IPS-NIHi7 (cell line): ENCODE results near the gene UBE2Q1.
A peak's percentile ranks its signal among the peaks of the same experiment; 100 is the strongest.

Source experiments
- DNase-seq: peaks from one replicate; pipeline ENCODE4 v3.0.0; 2012; ENCODE audit warnings: mixed read lengths; ENCODE audit errors: extremely low spot score

UBE2Q1 gene

DNA sequence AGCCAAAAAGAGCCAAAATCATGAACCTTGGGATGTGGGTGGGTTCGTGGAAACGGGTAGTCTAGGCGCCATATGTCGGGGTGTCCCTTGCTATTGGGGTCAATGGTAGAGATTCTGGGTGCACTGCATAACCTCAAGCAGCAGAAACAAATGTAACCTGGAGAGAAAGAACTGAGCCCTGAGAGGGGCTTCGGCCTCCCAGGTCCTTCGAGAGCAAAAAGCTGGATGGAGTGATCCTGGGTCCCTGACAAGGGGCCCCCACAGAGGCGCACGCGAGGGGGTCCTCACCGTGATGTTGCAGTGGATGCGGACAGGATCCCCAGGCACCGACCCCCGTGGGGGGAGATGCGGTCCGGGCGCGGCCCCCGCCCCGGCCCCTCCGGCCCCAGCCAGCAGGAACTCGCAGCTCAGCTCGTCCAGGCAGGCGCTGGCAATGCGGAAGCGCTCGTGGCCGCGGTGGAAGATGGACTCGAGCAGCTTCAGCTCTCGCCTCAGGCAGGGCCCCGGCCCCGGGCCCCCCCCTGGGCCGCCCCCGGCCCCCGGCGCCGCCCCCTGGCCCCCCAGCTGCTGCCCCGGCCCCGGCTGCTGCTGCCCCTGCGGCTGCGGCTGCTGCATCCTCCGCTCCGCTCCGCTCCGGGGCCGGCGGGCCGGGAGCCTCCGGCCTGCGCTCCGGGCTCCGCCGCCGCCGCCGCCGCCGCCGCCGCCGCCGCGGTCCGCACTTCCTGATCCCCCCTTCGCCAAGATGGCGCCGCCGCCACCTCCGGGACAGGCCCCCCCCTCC, at the start of gene UBE2Q1:
Gene UBE2Q1 (minus strand): TSS at position 724 of the 781 bp plus-strand sequence. CDS start 109 bp downstream, at position 615.
- no peak for DNase-seq

DNA sequence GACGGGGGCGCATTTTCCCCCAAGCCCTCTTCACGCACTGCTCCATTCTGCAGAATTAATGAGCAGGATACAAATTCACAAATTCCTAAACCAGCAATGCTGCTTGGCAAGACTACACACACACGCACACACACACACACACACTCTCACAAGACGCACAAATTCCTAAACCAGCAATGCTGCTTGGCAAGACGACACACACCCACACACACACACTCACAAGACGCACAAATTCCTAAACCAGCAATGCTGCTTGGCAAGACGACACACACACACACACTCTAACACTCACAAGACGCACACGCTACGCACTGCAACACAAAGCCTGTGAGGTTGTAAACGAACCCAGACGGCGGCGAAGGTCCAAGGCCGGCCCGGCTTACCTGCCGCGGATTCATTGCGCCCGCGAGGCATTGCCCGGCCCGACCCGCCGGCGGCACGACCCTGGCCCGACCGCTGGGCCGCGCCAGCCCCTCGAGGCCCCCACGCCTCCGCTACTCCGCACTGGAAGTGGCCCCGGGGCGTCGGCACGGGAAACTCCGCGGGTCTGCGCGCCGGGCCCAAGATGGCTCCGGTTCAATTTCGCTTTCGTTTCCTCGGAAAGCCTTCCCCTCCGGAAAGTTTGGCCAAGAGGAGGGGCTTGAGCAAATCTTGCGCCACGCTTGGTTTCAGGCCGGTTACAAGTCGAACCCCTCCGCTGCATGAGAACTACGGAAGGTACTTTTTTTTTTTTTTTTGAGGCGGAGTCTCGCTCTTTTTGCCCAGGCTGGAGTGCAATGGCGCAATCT, 49.3 kb upstream of the UBE2Q1 start, which contains the start of gene ADAR:
Gene ADAR (minus strand): TSS at position 578 of the 788 bp plus-strand sequence. CDS start 180 bp downstream, at position 398.
- DNase-seq: peak; percentile 60

DNA sequence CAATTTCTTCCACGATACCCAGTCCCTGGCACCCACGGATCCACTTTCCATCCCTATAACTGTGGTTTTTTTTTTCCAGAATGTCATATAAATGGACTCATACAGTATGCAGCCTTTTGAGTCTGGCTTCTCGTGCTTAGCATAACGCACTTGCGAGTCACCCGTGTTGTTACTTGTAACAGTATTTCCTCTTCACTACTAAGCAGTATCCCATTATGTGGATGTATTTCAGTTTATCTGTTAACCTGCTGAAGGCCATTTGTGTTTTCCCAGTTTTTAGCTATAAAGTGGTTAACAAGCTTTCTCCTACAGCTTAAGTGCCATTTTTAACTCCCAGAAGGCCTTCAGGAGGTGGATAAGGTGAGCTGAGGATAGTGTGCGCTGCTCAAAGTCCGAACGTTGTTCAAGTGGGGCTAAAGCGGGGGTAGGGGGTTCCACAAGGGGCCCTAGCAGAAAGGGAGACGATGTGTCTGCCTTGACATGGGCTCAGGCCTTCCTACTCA, 48.7 kb upstream of the UBE2Q1 start:
- no peak for DNase-seq

DNA sequence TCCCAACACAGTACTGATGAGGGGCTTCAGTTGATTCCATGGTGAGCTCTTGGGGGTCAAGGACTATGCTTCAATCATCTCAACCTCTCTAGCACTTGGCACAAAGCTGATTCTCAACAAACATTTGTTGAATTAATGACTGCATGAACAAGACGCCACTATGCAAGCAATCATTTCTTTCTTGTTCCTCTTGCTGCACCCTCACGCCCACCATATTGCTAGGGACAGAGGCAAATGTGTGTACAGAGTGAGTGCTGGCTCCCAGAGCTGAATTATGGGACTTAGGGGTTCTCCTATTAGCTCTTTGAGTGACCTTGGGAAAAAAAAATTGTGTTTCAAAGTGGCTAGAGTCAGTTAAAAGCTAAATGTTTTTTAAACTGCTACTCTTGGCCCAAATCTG, 47.1 kb upstream of the UBE2Q1 start:
- no peak for DNase-seq

DNA sequence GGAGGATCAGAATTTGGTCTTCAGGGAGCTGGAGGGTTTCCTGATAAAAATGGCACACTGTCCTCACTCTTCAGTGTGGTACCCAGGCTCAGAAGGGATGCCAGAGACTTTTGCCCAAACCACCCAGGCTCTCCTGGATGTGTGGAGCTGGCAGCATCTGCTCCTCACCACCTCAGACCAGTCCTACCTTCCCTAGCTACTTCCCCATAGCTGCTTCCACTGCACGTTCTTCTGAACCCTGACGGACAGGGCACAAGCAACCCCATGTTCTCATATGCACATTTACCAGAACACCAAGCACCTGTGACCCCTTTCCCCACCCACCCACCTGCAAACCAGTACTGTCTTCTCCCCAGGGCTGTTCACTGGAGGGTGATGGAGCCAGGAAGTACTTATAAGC, 44.9 kb upstream of the UBE2Q1 start:
- no peak for DNase-seq

DNA sequence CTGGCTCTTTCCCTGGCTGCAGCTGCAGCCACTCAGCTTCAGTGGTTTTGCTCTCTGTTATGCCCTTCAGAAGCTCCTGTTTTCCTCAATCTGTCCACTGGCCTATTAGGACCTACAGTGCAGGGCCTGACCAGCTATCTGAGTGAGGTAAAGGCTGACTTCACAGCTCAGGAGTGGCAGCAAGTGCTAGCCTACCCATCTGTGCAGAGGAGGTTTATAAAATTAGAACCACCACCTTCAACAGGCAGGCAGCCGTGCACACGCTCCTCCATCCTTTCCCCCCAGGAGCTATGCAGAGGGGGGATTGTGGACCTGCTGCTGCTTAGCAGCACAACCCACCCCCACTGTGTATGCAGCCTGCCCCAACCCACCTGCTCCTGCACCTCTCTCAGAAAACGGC, 41.2 kb upstream of the UBE2Q1 start:
- no peak for DNase-seq

DNA sequence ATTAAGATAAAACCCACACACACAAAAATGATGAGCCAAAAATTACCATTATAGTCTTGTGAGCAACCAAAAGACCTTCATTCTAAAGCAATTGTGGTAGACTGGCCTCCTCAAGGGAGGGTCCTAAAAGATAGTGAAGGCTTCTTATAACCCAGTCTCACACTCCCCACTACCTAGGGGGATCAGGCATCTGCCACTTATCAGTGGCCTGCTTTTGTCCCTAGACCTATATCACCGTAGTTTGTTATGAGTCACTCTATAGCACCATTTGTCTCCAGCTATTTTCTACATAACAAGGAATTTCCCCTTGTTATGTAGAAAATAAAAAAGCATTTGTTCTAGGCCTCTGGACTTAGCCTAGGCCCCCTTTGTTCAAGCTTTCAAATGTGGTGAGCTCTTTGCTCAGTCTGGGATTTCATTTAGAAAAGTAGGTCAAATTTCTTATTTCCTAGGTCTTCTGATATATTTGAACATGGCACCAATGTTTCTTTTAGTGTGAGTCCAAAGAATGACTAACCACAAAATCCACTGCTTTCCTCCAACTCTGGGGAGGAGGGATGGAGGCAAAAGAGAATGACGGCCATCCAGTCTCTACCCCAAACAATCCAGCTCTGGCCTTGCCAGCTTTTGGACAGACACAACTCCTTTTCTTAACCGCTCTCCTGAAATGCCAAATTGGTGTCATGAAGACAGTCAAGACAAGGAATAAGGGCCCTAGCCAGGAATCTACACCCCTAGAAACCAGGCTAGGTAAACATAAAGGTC, 40.6 kb upstream of the UBE2Q1 start:
- DNase-seq: no peak

DNA sequence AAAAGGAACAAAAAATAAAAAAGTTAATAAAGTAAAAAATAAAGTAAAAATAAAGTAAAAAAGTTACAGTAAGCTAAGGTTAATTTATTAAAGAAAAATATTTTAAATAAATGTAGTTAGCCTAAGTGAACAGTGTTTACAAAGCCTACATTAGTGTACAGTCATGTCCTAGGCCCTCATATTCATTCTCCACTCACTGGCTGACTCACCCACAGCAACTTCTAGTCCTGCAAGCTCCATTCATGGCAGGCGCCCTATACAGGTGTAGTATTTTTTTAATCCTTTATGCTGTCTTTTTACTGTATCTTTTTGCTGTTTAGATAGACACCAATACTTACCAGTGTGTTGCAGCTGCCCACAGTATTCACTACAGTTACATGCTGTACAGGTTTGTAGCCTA, 37.2 kb upstream of the UBE2Q1 start:
- DNase-seq: no peak

DNA sequence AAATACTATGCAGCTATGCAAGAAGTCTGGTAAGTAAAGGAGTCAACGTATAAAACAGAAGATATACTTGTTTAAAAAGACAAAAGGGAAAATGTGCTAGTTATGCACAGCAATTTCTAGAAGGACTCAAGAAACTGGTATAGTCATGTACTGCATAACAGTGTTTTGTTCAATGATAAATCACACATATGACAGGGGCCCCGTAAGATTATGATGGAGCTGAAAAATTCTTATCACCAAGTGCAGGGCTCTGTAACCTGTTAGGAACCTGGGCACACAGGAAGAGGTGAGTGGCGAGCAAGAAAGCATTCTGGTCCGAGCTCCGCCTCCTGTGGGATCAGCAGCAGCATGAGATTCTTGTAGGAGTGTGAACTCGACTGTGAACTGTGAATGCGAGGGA, 36.3 kb upstream of the UBE2Q1 start:
- no peak for DNase-seq

DNA sequence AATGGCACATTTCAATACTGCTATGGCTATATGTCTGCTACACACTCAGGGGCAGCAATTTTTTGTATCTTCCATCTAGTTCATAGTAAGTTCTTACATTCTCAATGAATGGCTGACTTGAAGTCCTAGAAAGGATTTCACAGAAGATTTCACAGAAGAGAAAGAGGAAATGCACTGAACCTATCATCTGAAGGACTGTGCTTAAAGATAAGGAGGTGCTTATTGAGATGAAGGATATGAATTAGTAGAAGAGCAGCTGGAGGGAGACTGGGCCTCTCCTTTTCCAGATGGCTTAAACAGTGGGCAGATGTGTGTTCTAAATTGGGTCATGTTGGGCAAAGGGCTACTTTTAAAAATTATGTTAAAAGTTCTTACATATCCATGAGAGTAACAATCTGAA, 34.9 kb upstream of the UBE2Q1 start:
- no peak for DNase-seq

DNA sequence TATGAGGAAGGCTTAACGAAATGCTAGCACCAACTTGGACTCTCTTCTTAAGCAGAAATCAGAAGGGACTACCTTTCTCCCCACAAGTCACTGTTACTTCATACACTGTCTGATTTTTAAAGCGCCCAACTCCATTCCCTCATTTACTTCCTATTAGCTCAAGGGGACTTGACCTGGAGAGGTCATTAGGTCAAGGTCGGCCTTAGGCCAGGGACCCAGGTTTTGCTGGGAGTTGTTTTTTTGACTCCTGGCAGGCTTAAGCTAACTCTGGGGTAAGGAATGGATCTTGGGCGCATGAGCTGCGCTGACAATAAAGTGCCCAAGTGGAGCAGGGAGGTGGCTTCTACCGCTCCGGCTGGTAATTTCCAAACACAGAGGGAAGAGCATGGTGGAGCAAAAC, 32.7 kb upstream of the UBE2Q1 start:
- no peak for DNase-seq

DNA sequence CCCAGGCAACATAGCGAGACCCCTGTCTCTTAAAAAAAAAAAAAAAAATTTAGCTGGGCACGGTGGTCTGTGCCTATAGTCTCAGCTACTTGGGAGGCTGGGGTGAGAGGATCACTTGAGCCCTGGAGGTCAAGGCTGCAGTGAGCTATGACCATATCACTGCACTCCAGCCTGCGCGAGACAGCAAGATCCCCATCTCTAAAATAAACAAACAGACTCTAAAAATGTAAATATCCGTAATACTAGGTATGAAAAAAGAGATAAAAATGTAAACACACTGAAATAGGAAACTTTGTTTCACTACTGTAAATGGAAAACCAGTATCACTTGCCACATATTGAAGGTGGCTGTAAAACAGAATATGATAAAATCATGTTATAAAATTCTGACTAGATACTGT, 32.3 kb upstream of the UBE2Q1 start:
- no peak for DNase-seq

DNA sequence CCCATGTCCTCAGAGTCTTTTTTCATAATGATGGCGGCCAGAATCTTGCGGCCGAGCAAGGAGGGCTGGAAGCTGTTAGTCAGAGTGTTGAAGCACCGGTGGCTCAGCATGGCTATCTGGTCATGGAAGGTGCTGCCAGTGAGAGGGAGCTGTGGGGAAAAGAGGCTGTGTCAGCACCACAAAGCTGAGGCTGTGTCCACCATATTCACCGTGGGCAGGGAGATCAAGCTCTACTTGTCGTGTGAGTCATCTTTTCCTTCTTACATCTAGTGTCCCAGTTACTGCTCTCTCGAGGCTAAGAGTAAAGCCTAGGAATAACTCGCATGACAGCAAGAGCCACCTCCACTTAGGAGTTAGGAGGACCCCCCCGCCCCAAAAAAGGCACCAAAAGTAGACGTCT, 31.3 kb upstream of the UBE2Q1 start:
- no peak for DNase-seq

DNA sequence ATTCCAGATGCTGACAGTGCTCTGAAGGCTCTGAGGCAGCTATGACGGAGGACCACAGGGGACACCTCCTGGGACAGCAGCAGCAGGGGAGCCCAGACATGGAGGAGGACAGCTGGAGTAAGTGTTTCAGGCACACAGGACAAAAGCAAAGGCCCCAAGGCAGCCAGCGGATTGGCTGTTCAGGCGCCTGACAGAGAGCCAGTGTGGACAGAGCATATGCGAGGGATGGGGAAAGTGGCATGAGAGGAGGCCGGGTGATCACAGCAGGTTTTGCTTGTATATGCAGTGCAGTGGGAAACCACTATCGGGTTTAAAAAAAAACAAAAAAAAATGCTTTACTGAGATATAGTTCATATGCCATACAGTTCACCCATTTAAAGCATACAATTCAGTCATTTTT, 28.2 kb upstream of the UBE2Q1 start:
- DNase-seq: no peak

DNA sequence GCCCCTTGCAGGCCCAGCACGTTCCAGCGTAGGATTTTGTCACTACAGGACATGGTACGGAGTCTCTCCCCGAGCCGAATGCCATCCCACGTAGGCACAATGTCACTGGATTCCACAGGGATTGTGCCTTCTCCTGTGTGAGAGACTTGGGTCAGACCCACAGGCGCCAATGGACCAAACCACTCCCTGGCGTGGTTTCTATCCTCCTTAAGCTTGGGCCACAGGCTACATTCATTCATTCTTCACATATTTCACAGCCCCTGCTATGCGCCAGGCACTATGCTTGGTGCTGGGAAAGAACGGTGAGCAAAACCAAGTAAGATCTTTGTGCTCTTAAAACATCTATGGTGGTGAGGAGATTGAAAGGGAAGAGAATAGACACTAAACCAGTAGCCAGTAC, 27.8 kb upstream of the UBE2Q1 start:
- no peak for DNase-seq

DNA sequence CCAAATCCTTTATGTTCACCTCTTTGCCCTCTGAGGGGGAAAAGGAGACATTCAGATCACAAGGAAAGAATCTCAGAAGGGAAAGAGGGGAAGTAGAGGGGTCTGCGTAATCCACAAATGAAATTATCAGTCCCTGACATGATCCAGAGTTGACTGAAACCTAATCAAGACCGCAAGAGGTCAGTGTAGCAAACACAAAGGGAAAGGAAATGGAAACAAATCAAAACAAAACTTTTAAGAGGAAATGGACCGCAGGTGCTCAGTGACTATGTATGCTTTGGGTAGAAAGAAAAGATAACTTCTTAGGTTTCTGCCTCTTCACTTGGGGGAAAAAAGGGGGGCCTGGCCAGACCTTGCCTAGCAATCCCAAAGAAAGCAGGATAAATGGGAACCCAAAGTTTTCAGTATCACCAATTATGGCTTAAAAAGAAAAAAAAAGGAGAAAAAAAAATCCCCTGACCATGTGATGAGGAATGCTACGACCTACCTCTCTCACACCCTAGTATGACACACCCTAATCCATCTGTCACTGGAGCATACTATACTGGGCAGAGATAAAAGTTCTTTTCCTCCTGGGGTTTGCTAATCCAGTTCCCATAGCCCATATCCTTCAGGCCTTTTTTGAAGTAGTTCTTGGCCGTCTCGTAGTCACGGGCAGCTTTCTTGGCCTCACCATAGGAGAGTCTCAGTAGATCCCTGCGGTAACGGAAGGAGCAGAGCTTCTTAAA, 26.0 kb upstream of the UBE2Q1 start:
- no peak for DNase-seq

DNA sequence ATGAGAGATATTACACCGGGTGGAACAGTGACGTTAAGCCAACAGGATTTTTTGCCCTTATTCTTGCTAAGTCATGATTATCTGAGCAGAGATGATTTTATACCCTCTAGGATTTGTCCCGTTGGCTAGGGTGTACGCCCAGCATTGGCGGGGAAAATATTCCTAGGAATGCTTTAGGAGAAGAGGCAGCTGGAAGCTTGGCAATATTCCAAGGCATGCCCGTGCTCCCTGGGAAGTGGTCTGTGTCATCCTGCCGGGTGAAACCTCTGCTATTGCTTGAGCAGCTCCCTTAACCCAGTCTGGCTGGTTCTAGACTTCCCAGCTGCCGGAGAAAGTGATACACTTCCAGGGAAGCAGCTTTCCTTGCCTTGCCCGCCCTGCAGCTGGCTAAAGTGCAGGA, 25.3 kb upstream of the UBE2Q1 start:
- DNase-seq: no peak

DNA sequence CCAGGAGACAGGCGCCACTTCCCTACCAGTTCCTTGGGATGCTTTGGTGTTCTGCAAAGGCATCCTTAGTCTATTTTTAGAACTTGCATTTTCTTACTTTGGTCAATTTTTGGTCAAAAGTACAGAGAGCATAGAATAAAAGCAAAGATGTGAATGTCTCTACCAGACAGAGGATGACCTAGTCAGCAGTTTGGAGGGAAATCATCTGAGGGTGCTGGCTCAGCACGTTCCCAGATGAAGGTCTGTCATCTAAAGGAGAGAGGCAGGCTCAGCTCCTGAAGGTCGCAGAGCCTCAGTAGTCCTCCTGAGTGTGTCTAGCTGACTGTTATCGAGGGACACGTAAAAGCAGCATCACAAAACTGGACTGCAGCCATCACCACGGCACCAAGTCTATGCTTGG, 24.4 kb upstream of the UBE2Q1 start:
- no peak for DNase-seq

DNA sequence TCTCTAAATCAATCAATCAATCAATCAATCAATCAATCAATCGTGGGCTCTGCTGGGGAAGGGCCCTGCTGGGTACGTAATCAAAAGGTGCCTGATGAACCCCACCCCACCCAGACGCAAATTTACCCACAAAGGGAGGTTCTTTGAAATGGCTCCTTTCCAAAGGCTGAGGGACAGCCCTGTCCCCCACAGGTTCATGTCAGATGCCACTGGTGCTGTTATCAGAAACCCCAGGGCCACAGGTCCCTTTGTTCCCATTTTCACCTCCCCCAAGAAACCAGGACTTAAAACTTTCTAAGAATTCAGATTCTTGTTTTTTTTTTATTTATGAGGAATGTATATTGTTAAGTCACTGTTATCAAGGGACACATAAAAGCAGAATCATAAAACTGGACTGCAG, 23.3 kb upstream of the UBE2Q1 start:
- no peak for DNase-seq

DNA sequence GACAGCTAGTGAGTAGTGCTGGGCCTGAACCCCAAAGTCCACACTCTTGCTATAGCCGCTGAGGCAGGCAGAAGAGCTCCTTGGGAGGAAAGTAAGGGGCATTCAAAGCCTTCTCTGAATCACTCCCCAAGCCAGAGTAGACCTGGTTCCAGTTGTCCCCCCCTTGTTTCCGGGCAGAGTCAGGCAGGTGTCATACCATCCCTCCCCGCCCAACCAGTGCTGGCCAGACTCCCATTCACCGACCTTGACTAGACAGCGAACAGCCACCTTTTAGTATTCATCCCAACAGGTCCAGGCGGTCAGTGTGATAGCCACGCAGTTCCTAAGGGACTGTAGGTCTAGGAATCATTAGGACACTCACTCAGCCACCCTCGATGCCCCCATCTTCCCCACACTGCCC, 20.9 kb upstream of the UBE2Q1 start:
- no peak for DNase-seq

DNA sequence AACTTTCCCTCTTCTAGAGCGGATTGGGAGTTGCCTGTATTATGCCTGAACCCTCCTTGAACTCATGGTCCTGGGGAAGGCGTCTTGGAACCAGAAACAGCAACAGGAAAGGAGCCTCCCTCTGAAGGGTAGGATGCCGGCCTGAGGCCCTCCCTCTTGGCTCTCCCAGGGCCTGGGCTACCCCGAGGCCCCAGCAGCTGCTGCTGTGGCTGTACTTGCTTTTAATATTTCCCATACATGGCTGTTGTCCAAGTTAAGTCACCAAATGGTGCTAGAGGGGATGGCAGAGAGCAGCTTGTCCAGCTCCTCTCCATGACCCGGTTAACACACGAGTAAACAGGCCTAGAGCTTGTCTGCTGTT, 19.6 kb upstream of the UBE2Q1 start:
- DNase-seq: no peak
